HepG2 (cell line): ENCODE results near the gene WDR7. TPM values are rescaled to one million over a fixed set of nuclear protein-coding genes. Genes with fewer than 3 reads are reported as not detected.

ENCODE experiments used
- AGO2 ChIP-seq: fragments of 200-400 bp; formaldehyde crosslinking; optimal IDR thresholded peaks from 2 replicates; pipeline ENCODE3; 2017; ENCODE audit warnings: mild to moderate bottlenecking, low read depth, low read length, moderate library complexity
- HNF4G ChIP-seq, 2 experiments: sonication (generic) in 1 of 2; formaldehyde crosslinking in 1 of 2; IDR thresholded peaks; 2 replicates each; pipeline versions ENCODE4 v1.4.0 to v1.6.1; 2011 to 2020; ENCODE audit warnings: borderline replicate concordance in 2 of 2, low read depth in 2 of 2, mild to moderate bottlenecking in 2 of 2, low read length in 1 of 2, missing genetic modification reagents in 1 of 2, moderate library complexity in 1 of 2
- HNRNPH1 ChIP-seq: fragments of 200-400 bp; formaldehyde crosslinking; optimal IDR thresholded peaks from 2 replicates; pipeline ENCODE3; 2017; ENCODE audit warnings: mild to moderate bottlenecking, low read depth, low read length
- KLF16 ChIP-seq, 2 experiments: sonication (generic) in 1 of 2; formaldehyde crosslinking in 1 of 2; IDR thresholded peaks; 2 replicates each; pipeline versions ENCODE4 v1.6.1 to v1.8.0; 2016 to 2023; ENCODE audit warnings: missing genetic modification reagents in 2 of 2, missing compliant biosample characterization in 1 of 2
- MIXL1 ChIP-seq: IDR thresholded peaks from 2 replicates; pipeline ENCODE4 v1.6.1; 2016
- MXD4 ChIP-seq: IDR thresholded peaks from 2 replicates; pipeline ENCODE4 v1.6.1; 2016; ENCODE audit warnings: mild to moderate bottlenecking, missing biosample characterization, missing genetic modification reagents
- NCOA1 ChIP-seq: sonication (generic); formaldehyde crosslinking; IDR thresholded peaks from 2 replicates; pipeline ENCODE4 v1.9.0; 2021; ENCODE audit warnings: missing genetic modification reagents
- NR3C1 ChIP-seq: sonication (generic); formaldehyde crosslinking; IDR thresholded peaks from 2 replicates; pipeline ENCODE4 v1.4.0; 2020; ENCODE audit warnings: missing genetic modification reagents
- PAX8 ChIP-seq: sonication (generic); formaldehyde crosslinking; IDR thresholded peaks from 2 replicates; pipeline ENCODE4 v1.8.0; 2022; ENCODE audit warnings: mild to moderate bottlenecking, missing genetic modification reagents, borderline replicate concordance
- PHF8 ChIP-seq: sonication (generic); formaldehyde crosslinking; IDR thresholded peaks from 2 replicates; pipeline ENCODE4 v1.5.0; 2020; ENCODE audit warnings: missing genetic modification reagents
- PLSCR1 ChIP-seq: sonication (generic); formaldehyde crosslinking; IDR thresholded peaks from 2 replicates; pipeline ENCODE4 v1.5.0; 2020; ENCODE audit warnings: missing genetic modification reagents, mild to moderate bottlenecking, borderline replicate concordance
- SOX13 ChIP-seq, 3 experiments: fragments of 450-650 bp in 1 of 3; sonication (generic) in 1 of 3; formaldehyde crosslinking in 1 of 3; IDR thresholded peaks in 2 of 3; conservative IDR thresholded peaks in 1 of 3; 2 replicates each; pipeline versions ENCODE4 v1.5.0 to v1.6.1; 2016 to 2020; ENCODE audit warnings: antibody characterized with exemption in 1 of 3, mild to moderate bottlenecking in 1 of 3, missing compliant biosample characterization in 1 of 3, missing genetic modification reagents in 1 of 3, moderate library complexity in 1 of 3
- SP1 ChIP-seq, 2 experiments: fragments of 450-650 bp in 1 of 2; sonication (generic) in 1 of 2; formaldehyde crosslinking in 1 of 2; IDR thresholded peaks; 2 replicates each; pipeline versions ENCODE4 v1.4.0 to v1.6.1; 2016 to 2020; ENCODE audit warnings: missing genetic modification reagents in 1 of 2
- SSRP1 ChIP-seq: IDR thresholded peaks from 2 replicates; pipeline ENCODE4 v1.6.1; 2016; ENCODE audit warnings: control low read depth
- YEATS2 ChIP-seq: sonication (generic); formaldehyde crosslinking; IDR thresholded peaks from 2 replicates; pipeline ENCODE4 v1.4.0; 2020; ENCODE audit warnings: missing genetic modification reagents, borderline replicate concordance
- ZNF143 ChIP-seq: sonication (generic); formaldehyde crosslinking; IDR thresholded peaks from 2 replicates; pipeline ENCODE4 v1.4.0; 2020; ENCODE audit warnings: missing genetic modification reagents
- ZNF282 ChIP-seq: fragments of 450-650 bp; IDR thresholded peaks from 2 replicates; pipeline ENCODE4 v1.6.1; 2018; ENCODE audit not compliant: partially characterized antibody
- ZNF292 ChIP-seq: sonication (generic); formaldehyde crosslinking; IDR thresholded peaks from 2 replicates; pipeline ENCODE4 v1.8.1; 2022; ENCODE audit warnings: mild to moderate bottlenecking, low read depth, missing genetic modification reagents, borderline replicate concordance
- ZNF335 ChIP-seq: sonication (generic); formaldehyde crosslinking; IDR thresholded peaks from 2 replicates; pipeline ENCODE4 v1.4.0; 2020; ENCODE audit warnings: missing genetic modification reagents
- ZNF354B ChIP-seq: sonication (generic); formaldehyde crosslinking; IDR thresholded peaks from 2 replicates; pipeline ENCODE4 v1.8.0; 2022; ENCODE audit warnings: mild to moderate bottlenecking, missing genetic modification reagents
- ZNF430 ChIP-seq: sonication (generic); formaldehyde crosslinking; IDR thresholded peaks from 2 replicates; pipeline ENCODE4 v1.9.0; 2021; ENCODE audit warnings: mild to moderate bottlenecking, missing genetic modification reagents
- ZNF777 ChIP-seq: sonication (generic); formaldehyde crosslinking; IDR thresholded peaks from 2 replicates; pipeline ENCODE4 v1.4.0; 2020; ENCODE audit warnings: missing genetic modification reagents
- ZSCAN12 ChIP-seq: sonication (generic); formaldehyde crosslinking; IDR thresholded peaks from 2 replicates; pipeline ENCODE4 v1.9.0; 2021; ENCODE audit warnings: mild to moderate bottlenecking, missing genetic modification reagents
- ZSCAN9 ChIP-seq: IDR thresholded peaks from 2 replicates; pipeline ENCODE4 v1.6.1; 2016; ENCODE audit warnings: borderline replicate concordance
- polyA plus RNA-seq, 8 experiments: library from polyadenylated mRNA; depleted of rRNA in 3 of 8; stranded (reverse) in 7 of 8; unstranded in 1 of 8; fragments of >200 nt; fragmentation: Illumina TruSeq in 4 of 8; extraction: Trizol in 4 of 8; gene quantifications; 2 replicates each; pipeline versions ENCODE4 v1.2.1 to v1.2.3, GENCODE V29; 2011 to 2016; ENCODE audit warnings: low read depth in 4 of 8, missing spikeins in 1 of 8, mixed read lengths in 1 of 8; ENCODE audit not compliant: insufficient read depth in 1 of 8
- total RNA-seq, 5 experiments: library from RNA; depleted of rRNA; stranded (reverse); fragments of >200 nt; fragmentation: Illumina TruSeq; extraction: Trizol; gene quantifications; 2 replicates each; pipeline ENCODE4 v1.2.3, GENCODE V29; 2016; ENCODE audit warnings: low read depth in 1 of 5
- TF ChIP-seq, protein P1 (sequence below): sonication (generic); formaldehyde crosslinking; IDR thresholded peaks from 2 replicates; pipeline ENCODE4 v1.8.1; 2023; ENCODE audit warnings: missing genetic modification reagents, inconsistent platforms, borderline replicate concordance
- TF ChIP-seq, protein P2 (sequence below): sonication (generic); formaldehyde crosslinking; IDR thresholded peaks from 2 replicates; pipeline ENCODE4 v1.4.0; 2020; ENCODE audit warnings: missing genetic modification reagents

The WDR7 gene
- total and polyA plus RNA-seq, 2 of the 13 experiments (the other 11 are each of a cell fraction or from before 2014, with no cell fraction given), result 2.0 to 7.8 TPM

DNA sequence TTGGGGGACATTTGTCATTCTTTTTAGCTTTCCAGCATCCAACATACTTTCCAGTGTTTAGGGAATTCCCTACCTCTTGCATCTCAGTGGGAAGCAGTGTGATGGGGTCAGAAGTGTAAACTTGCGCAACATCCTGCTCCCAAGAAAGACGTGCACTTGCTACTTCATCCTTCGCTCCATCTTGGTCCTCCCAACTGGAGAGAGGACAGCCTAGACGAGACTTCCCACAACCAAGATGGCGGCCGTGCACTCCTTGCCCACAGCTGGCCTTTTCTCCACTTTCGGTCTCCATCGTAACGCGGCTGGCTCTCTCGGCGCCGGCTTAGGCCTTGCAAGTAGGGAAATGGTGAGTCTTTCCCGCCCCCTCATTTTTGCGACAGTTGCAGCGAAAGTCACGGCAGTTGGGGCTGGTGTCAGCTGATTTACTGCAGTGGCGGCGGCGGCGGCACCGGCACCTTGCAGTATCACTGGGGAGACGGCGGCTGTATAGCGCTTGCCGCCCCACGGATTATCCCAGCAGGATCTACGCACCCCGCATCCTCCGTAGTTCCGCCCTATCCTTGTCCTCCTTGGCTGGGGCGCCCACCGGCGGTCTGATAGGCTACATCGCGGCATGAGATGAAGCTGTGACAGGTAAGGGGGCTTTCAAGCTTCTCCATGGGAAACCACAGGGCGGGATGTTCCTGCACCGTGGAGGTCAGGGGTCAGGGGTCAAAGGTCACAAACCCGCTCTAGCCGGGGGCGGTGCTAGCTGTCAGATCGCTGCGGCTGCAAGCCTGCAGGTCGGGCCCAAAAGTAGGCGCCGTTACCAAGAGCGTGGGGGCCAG is at the start of gene WDR7 (continued):
- no peak for TF ChIP-seq NR3C1 (CRISPR knock-in tag)
- TF ChIP-seq PAX8 (CRISPR knock-in tag), result no peak
- peak; percentile 83 for TF ChIP-seq ZNF143 (CRISPR knock-in tag)
- TF ChIP-seq, protein P1, sequence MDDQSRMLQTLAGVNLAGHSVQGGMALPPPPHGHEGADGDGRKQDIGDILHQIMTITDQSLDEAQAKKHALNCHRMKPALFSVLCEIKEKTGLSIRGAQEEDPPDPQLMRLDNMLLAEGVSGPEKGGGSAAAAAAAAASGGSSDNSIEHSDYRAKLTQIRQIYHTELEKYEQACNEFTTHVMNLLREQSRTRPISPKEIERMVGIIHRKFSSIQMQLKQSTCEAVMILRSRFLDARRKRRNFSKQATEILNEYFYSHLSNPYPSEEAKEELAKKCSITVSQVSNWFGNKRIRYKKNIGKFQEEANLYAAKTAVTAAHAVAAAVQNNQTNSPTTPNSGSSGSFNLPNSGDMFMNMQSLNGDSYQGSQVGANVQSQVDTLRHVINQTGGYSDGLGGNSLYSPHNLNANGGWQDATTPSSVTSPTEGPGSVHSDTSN (CRISPR knock-in tag), result no peak
- TF ChIP-seq AGO2, result no peak
- 0 out of 2 replicates have a peak, but pooled peaks have one; percentile 11 for TF ChIP-seq MIXL1
- no peak for TF ChIP-seq NCOA1 (CRISPR knock-in tag)
- TF ChIP-seq ZNF335 (CRISPR knock-in tag), result peak; percentile 95
- TF ChIP-seq SOX13 (IDR thresholded peaks at IDR 0.05), result no peak
- TF ChIP-seq SOX13 (CRISPR knock-in tag; conservative IDR thresholded peaks at IDR 0.05 in 1 of 2, IDR thresholded peaks at IDR 0.05 in 1 of 2), result peak in 1 of 2 experiments; percentile 22; a peak in 1 of 4 replicates
- no peak for TF ChIP-seq ZNF282
- no peak for TF ChIP-seq SSRP1
- peak; percentile 15; the same call in 1 of the 2 replicates for TF ChIP-seq HNF4G (IDR thresholded peaks at IDR 0.05; ENCODE audit: borderline replicate concordance, low read depth, low read length)
- no peak; the same call in 1 of the 2 replicates for TF ChIP-seq HNF4G (CRISPR knock-in tag; IDR thresholded peaks at IDR 0.05; ENCODE audit: borderline replicate concordance, low read depth)
- TF ChIP-seq SP1 (IDR thresholded peaks at IDR 0.05), result no peak
- TF ChIP-seq SP1 (CRISPR knock-in tag; IDR thresholded peaks at IDR 0.05), result peak; percentile 43; the same call in 1 of the 2 replicates
- TF ChIP-seq PLSCR1 (CRISPR knock-in tag), result no peak
- 0 out of 2 replicates have a peak, but pooled peaks have one; percentile 51 for TF ChIP-seq ZSCAN9
- TF ChIP-seq ZSCAN12 (CRISPR knock-in tag), result no peak
- TF ChIP-seq, protein P2, sequence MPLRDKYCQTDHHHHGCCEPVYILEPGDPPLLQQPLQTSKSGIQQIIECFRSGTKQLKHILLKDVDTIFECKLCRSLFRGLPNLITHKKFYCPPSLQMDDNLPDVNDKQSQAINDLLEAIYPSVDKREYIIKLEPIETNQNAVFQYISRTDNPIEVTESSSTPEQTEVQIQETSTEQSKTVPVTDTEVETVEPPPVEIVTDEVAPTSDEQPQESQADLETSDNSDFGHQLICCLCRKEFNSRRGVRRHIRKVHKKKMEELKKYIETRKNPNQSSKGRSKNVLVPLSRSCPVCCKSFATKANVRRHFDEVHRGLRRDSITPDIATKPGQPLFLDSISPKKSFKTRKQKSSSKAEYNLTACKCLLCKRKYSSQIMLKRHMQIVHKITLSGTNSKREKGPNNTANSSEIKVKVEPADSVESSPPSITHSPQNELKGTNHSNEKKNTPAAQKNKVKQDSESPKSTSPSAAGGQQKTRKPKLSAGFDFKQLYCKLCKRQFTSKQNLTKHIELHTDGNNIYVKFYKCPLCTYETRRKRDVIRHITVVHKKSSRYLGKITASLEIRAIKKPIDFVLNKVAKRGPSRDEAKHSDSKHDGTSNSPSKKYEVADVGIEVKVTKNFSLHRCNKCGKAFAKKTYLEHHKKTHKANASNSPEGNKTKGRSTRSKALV, result no peak
- peak; percentile 82; the same call in 1 of the 2 replicates for TF ChIP-seq YEATS2 (CRISPR knock-in tag)
- TF ChIP-seq ZNF354B (CRISPR knock-in tag), result no peak
- TF ChIP-seq ZNF430, result no peak; the same call in 1 of the 2 replicates
- peak; percentile 82 for TF ChIP-seq PHF8 (CRISPR knock-in tag)
- no peak; the same call in 1 of the 2 replicates for TF ChIP-seq ZNF777 (CRISPR knock-in tag)
- TF ChIP-seq HNRNPH1, result no peak
- TF ChIP-seq KLF16 (CRISPR knock-in tag; IDR thresholded peaks at IDR 0.05), result peak in 1 of 2 experiments; percentile 50; a peak in 1 of 4 replicates
- TF ChIP-seq ZNF292 (CRISPR knock-in tag), result peak; percentile 80
- TF ChIP-seq MXD4 (CRISPR knock-in tag), result no peak; the same call in 1 of the 2 replicates
